NCI-H345 treated with DMSO at 0.1 percent for 48 hours (cell line): ENCODE results near the gene MIF.
"Not testable (repeated sequence)": the region's sequence is repeated elsewhere in the genome, so short reads cannot be mapped to it uniquely, and the experiment has no call there.

ENCODE experiments used
- DNase-seq: peaks from one replicate; lab custom pipeline; 2025; ENCODE audit not compliant: unreplicated experiment; lab: John Stamatoyannopoulos, UW

Gene MIF

GRCh38 chr22:23938328-23939016, 44.3 kb downstream of the MIF start:
- peak; percentile 7 for DNase-seq

GRCh38 chr22:23939017-23939357, 44.8 kb downstream of the MIF start:
- no peak for DNase-seq

GRCh38 chr22:23940166-23940565, 46.0 kb downstream of the MIF start:
- DNase-seq = not testable (repeated sequence)
